OCI-LY1 (cell line): ENCODE measurements around the gene DSEL.

Experiments used
- H2AFZ ChIP-seq: fragments of 200-600 bp; sonication (generic), shearing (Covaris generic); 2 replicates; pipeline ENCODE4 v1.6.0; 2014; ENCODE audit warnings: antibody characterized with exemption, mild to moderate bottlenecking, low read length
- H3F3A ChIP-seq: fragments of 200-600 bp; sonication (generic), shearing (Covaris generic); 2 replicates; pipeline ENCODE4 v1.6.0; 2014; ENCODE audit warnings: mild to moderate bottlenecking, antibody characterized with exemption, low read length, moderate library complexity; ENCODE audit not compliant: insufficient read depth
- H3K27ac ChIP-seq: fragments of 200-600 bp; sonication (generic); 2 replicates; pipeline ENCODE4 v1.5.1; 2014; ENCODE audit warnings: low read length, mixed run types, mild to moderate bottlenecking, low read depth; ENCODE audit not compliant: poor library complexity, severe bottlenecking
- H3K27me3 ChIP-seq: fragments of 200-600 bp; sonication (generic); 2 replicates; pipeline ENCODE4 v1.6.0; 2014; ENCODE audit warnings: antibody characterized with exemption, mild to moderate bottlenecking, low read length, moderate library complexity; ENCODE audit not compliant: insufficient read depth
- H3K36me3 ChIP-seq: fragments of 200-600 bp; sonication (generic); 2 replicates; pipeline ENCODE4 v1.6.1; 2014; ENCODE audit warnings: mild to moderate bottlenecking, antibody characterized with exemption, low read length, moderate library complexity, mixed read lengths; ENCODE audit not compliant: insufficient read depth
- H3K4me1 ChIP-seq: fragments of 200-600 bp; sonication (generic); 2 replicates; pipeline ENCODE4 v1.5.1; 2014; ENCODE audit warnings: mild to moderate bottlenecking, low read length, moderate library complexity; ENCODE audit not compliant: insufficient read depth, severe bottlenecking
- H3K4me2 ChIP-seq: fragments of 200-600 bp; sonication (generic), shearing (Covaris generic); 2 replicates; pipeline ENCODE4 v1.6.1; 2014; ENCODE audit warnings: low read length
- H3K4me3 ChIP-seq: fragments of 200-600 bp; sonication (generic); 2 replicates; pipeline ENCODE4 v1.5.1; 2014; ENCODE audit warnings: low read length, low read depth, mild to moderate bottlenecking, mixed read lengths; ENCODE audit not compliant: poor library complexity, severe bottlenecking
- H3K79me2 ChIP-seq: fragments of 200-600 bp; shearing (Covaris generic); 2 replicates; pipeline ENCODE4 v1.6.1; 2016; ENCODE audit warnings: mixed run types, low read length, mixed read lengths; ENCODE audit not compliant: insufficient read depth
- H3K9ac ChIP-seq: fragments of 200-600 bp; sonication (generic), shearing (Covaris generic); 2 replicates; pipeline ENCODE4 v1.6.1; 2014; ENCODE audit warnings: mild to moderate bottlenecking, low read length, mixed read lengths
- H3K9me2 ChIP-seq: fragments of 200-600 bp; sonication (generic), shearing (Covaris generic); 2 replicates; pipeline ENCODE4 v1.6.1; 2014; ENCODE audit warnings: low read depth, mild to moderate bottlenecking, low read length, mixed read lengths
- H3K9me3 ChIP-seq: fragments of 200-600 bp; shearing (Covaris generic); 2 replicates; pipeline ENCODE4 v1.6.1; 2014; ENCODE audit warnings: low read length, mixed read lengths
- H4K20me1 ChIP-seq: fragments of 200-600 bp; sonication (generic), shearing (Covaris generic); 2 replicates; pipeline ENCODE4 v1.6.0; 2016; ENCODE audit warnings: mild to moderate bottlenecking, low read length; ENCODE audit not compliant: insufficient read depth
- EZH2 ChIP-seq: fragments of 200-600 bp; sonication (generic), shearing (Covaris generic); IDR thresholded peaks from 2 replicates; pipeline ENCODE4 v1.8.0; 2017; ENCODE audit warnings: borderline replicate concordance, mixed run types, mild to moderate bottlenecking, antibody characterized with exemption, low read length, moderate library complexity, mixed read lengths
- TF ChIP-seq, protein P1 (sequence below): fragments of 200-600 bp; sonication (generic), shearing (Covaris generic); IDR thresholded peaks from 2 replicates; pipeline ENCODE4 v1.5.1; 2017; ENCODE audit warnings: mild to moderate bottlenecking, antibody characterized with exemption, low read length, moderate library complexity, mixed read lengths

The DSEL gene

DNA sequence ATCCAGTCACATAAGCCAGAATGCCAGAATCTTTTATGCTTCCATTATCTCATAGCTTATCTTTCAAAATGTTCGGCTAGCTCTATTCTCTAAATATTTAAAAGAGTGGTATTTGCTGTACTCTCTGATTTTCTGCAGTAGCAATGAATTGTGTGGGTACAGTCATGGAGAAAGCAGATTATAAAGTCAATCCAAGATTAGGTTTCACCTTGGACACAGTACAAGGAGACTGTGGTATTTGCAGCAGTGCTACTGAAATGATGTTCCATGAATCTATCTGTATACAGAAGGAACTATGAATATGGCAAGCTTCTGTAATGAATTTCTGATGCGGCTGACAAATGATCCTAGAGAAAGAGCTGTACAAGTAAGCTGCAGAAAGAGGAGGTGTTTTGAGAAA lies 15.4 kb upstream of the DSEL start:
- no peaks in the 10 kb centered on the region for H3K9me2 ChIP-seq
- no peak overlapping the region for H3K27ac ChIP-seq
- no peak overlapping the region for H3K4me3 ChIP-seq
- H3F3A ChIP-seq = no peaks in the 10 kb centered on the region
- H3K9ac ChIP-seq = no peak overlapping the region
- H3K27me3 ChIP-seq = no peaks in the 10 kb centered on the region
- H2AFZ ChIP-seq = no peak overlapping the region
- no peaks in the 10 kb centered on the region for H3K9me3 ChIP-seq
- H4K20me1 ChIP-seq = no peaks in the 10 kb centered on the region
- TF ChIP-seq, protein P1, sequence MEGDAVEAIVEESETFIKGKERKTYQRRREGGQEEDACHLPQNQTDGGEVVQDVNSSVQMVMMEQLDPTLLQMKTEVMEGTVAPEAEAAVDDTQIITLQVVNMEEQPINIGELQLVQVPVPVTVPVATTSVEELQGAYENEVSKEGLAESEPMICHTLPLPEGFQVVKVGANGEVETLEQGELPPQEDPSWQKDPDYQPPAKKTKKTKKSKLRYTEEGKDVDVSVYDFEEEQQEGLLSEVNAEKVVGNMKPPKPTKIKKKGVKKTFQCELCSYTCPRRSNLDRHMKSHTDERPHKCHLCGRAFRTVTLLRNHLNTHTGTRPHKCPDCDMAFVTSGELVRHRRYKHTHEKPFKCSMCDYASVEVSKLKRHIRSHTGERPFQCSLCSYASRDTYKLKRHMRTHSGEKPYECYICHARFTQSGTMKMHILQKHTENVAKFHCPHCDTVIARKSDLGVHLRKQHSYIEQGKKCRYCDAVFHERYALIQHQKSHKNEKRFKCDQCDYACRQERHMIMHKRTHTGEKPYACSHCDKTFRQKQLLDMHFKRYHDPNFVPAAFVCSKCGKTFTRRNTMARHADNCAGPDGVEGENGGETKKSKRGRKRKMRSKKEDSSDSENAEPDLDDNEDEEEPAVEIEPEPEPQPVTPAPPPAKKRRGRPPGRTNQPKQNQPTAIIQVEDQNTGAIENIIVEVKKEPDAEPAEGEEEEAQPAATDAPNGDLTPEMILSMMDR = no peak
- no peak for TF ChIP-seq EZH2
- H3K4me2 ChIP-seq = no peak overlapping the region
- no peaks in the 10 kb centered on the region for H3K4me1 ChIP-seq
- no peaks in the 10 kb centered on the region for H3K36me3 ChIP-seq
- H3K79me2 ChIP-seq = no peaks in the 10 kb centered on the region

DNA sequence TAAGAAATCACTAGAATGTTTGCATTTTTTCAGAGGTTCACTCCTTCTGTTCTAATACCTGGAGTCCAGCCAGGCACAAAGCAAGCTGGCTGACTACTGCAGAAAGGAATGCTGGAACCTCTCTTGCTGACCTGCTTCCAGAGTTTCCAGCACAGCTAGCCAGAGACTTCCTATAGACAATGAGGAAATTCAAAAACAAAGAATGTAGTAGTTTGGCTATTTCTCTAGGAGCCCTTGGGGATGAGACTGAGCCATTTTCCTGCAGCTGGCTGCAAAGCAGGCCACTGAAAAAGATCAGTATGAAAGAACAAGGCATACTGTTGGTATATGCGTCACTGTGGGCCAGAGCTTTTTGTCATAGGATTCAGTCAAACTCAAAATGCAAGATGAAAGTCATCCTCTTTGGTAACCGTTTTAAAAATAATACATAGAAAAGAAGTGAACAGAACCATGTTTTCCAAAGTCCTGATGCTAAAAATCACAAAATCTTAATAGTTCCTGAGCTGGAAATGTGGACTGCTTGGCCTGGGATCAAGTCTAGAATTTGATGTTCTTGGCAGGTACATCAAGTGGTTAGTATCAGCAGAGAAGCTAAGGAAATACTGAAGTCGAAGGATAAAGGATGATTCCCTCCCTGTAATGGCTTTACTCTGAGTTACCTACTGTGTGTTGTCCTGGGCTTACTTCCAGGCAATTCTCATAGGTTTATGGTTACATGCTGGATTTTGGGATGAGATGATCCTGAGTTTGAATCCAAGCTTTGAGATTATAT lies 9.0 kb upstream of the DSEL start:
- no peaks in the 10 kb centered on the region for H4K20me1 ChIP-seq
- no peak overlapping the region for H3K27ac ChIP-seq
- H3K9me3 ChIP-seq = no peaks in the 10 kb centered on the region
- H3K27me3 ChIP-seq = no peaks in the 10 kb centered on the region
- no peak overlapping the region for H3K4me3 ChIP-seq
- H3F3A ChIP-seq = no peaks in the 10 kb centered on the region
- H3K36me3 ChIP-seq = no peaks in the 10 kb centered on the region
- no peak overlapping the region for H3K9ac ChIP-seq
- no peaks in the 10 kb centered on the region for H3K4me1 ChIP-seq
- no peak overlapping the region for H2AFZ ChIP-seq
- no peaks in the 10 kb centered on the region for H3K79me2 ChIP-seq
- TF ChIP-seq EZH2 = no peak
- TF ChIP-seq, protein P1 = no peak
- no peaks in the 10 kb centered on the region for H3K9me2 ChIP-seq
- no peak overlapping the region for H3K4me2 ChIP-seq

DNA sequence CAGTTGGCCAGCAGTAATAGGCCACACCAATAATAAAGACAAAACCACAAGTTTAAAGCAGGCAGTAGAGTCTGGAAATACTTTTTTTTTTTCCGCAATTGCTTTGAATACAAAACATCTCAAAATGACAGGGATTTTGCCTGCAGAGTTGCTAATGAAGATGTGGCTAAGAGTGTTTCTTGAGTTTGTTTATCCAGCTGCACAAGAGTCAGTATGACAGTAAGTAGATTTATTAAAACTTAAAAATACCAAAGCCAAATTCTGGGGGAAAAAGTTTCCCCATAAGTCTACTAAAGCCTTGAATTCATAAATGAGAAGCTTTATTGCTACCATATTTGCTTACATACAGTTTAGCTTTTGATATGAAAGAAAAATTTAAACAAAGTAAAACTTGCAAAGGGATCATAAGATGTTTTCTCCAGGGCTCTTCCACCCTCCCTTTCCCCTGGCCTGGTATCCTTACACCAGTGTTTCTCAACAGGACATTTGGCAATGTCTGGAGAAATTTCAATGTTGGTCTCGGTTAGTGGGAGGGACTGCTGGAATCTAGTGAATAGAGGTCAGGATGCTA lies 3.9 kb upstream of the DSEL start:
- Histone ChIP-seq H3K27me3 (no peaks in the 10 kb centered on the region), H3K27ac (no peak overlapping the region), H4K20me1 (no peaks in the 10 kb centered on the region), H3K36me3 (no peaks in the 10 kb centered on the region), H3K9me2 (no peaks in the 10 kb centered on the region), H3K79me2 (no peaks in the 10 kb centered on the region), H2AFZ (no peak overlapping the region), H3K4me1 (no peaks in the 10 kb centered on the region), H3K4me2 (no peak overlapping the region), H3K9ac (no peak overlapping the region), H3K9me3 (no peaks in the 10 kb centered on the region), H3K4me3 (no peak overlapping the region), H3F3A (no peaks in the 10 kb centered on the region)
- TF ChIP-seq EZH2 = no peak
- TF ChIP-seq, protein P1 = no peak
